ENCODE results near the gene FADS6.

The FADS6 gene

GRCh38 chr17:74881073-74881472 is 12.4 kb downstream of the FADS6 start:
- Histone ChIP-seq H3K27me3 (ENCODE audit: control insufficient read depth in 3 of 3, insufficient read depth in 3 of 3, low read depth in 1 of 3, low read length in 3 of 3) (peaks cover 0 to 65% (median 0%) of the 10 kb centered on the region in 3 experiments), H3K4me1 (ENCODE audit: control insufficient read depth in 2 of 2, insufficient read depth in 1 of 2, low read depth in 1 of 2, low read length in 2 of 2) (peaks cover 0 to 7% of the 10 kb centered on the region in 2 donors), H3K9me3 (replicated peaks in 1 of 2; ENCODE audit: control insufficient read depth in 2 of 2, insufficient read depth in 1 of 2, low read depth in 1 of 2, low read length in 2 of 2) (no peaks in the 10 kb centered on the region), H3K4me3 (ENCODE audit: low read length in 2 of 2) (no peak overlapping the region), H3K23ac (ENCODE audit: low read depth, low read length, poor library complexity) (no peak overlapping the region), H3K4ac (ENCODE audit: low read length) (no peak overlapping the region), H3K4me2 (ENCODE audit: insufficient read depth, low read length, poor library complexity, severe bottlenecking) (no peak overlapping the region), H3K9ac (ENCODE audit: low read depth, low read length, poor library complexity) (no peak overlapping the region), H2BK15ac (ENCODE audit: low read length) (no peak overlapping the region), H2AK5ac (ENCODE audit: low read depth, low read length) (no peak overlapping the region), H3K36me3 (replicated peaks in 1 of 2; ENCODE audit: control insufficient read depth in 2 of 2, insufficient read depth in 2 of 2, low read length in 2 of 2) (no peaks in the 10 kb centered on the region), H2BK120ac (ENCODE audit: low read depth, low read length) (no peak overlapping the region), H2BK12ac (ENCODE audit: low read length) (no peak overlapping the region), H2BK5ac (ENCODE audit: low read length) (no peak overlapping the region), H2AFZ (ENCODE audit: low read length) (no peak overlapping the region), H3K27ac (replicated peaks; ENCODE audit: low read length) (no peak overlapping the region), H3K79me1 (ENCODE audit: low read depth, low read length) (no peaks in the 10 kb centered on the region), H3K18ac (ENCODE audit: low read length) (no peak overlapping the region), H4K91ac (ENCODE audit: low read depth, low read length, poor library complexity) (no peak overlapping the region), H3K14ac (ENCODE audit: low read length) (peak overlapping the region; percentile 63), H4K8ac (ENCODE audit: low read depth, low read length) (no peak overlapping the region)
- no peak for DNase-seq (ENCODE audit: low spot score)
- WGBS, 2 donors (ENCODE audit: extremely low coverage in 2 of 2, insufficient read length in 2 of 2, insufficient replicate concordance in 1 of 2) = no CpG with 5 or more reads among the region's 11 CpGs

GRCh38 chr17:74879308-74879707 is 14.1 kb downstream of the FADS6 start:
- no peaks in the 10 kb centered on the region for H3K36me3 ChIP-seq (replicated peaks in 1 of 2; ENCODE audit: control insufficient read depth in 2 of 2, insufficient read depth in 2 of 2, low read length in 2 of 2)
- H2BK120ac ChIP-seq (ENCODE audit: low read depth, low read length) = no peak overlapping the region
- H2BK5ac ChIP-seq (ENCODE audit: low read length) = no peak overlapping the region
- no peak for DNase-seq (ENCODE audit: low spot score)
- no CpG with 5 or more reads among the region's 16 CpGs for WGBS, 2 donors (ENCODE audit: extremely low coverage in 2 of 2, insufficient read length in 2 of 2, insufficient replicate concordance in 1 of 2)
- no peak overlapping the region for H3K27ac ChIP-seq (replicated peaks; ENCODE audit: low read length)
- no peak overlapping the region for H2BK12ac ChIP-seq (ENCODE audit: low read length)
- no peak overlapping the region for H3K4ac ChIP-seq (ENCODE audit: low read length)
- no peak overlapping the region for H3K4me3 ChIP-seq (ENCODE audit: low read length in 2 of 2)
- H3K18ac ChIP-seq (ENCODE audit: low read length) = no peak overlapping the region
- H3K23ac ChIP-seq (ENCODE audit: low read depth, low read length, poor library complexity) = no peak overlapping the region
- H2AK5ac ChIP-seq (ENCODE audit: low read depth, low read length) = no peak overlapping the region
- H4K8ac ChIP-seq (ENCODE audit: low read depth, low read length) = no peak overlapping the region
- H4K91ac ChIP-seq (ENCODE audit: low read depth, low read length, poor library complexity) = no peak overlapping the region
- no peaks in the 10 kb centered on the region for H3K79me1 ChIP-seq (ENCODE audit: low read depth, low read length)
- H3K9me3 ChIP-seq (replicated peaks in 1 of 2; ENCODE audit: control insufficient read depth in 2 of 2, insufficient read depth in 1 of 2, low read depth in 1 of 2, low read length in 2 of 2) = no peaks in the 10 kb centered on the region
- H3K9ac ChIP-seq (ENCODE audit: low read depth, low read length, poor library complexity) = no peak overlapping the region
- no peak overlapping the region for H3K14ac ChIP-seq (ENCODE audit: low read length)
- no peak overlapping the region for H2BK15ac ChIP-seq (ENCODE audit: low read length)
- no peak overlapping the region for H2AFZ ChIP-seq (ENCODE audit: low read length)
- H3K4me2 ChIP-seq (ENCODE audit: insufficient read depth, low read length, poor library complexity, severe bottlenecking) = no peak overlapping the region
- H3K4me1 ChIP-seq (ENCODE audit: control insufficient read depth in 2 of 2, insufficient read depth in 1 of 2, low read depth in 1 of 2, low read length in 2 of 2) = peaks cover 0 to 7% of the 10 kb centered on the region in 2 donors
- peaks cover 0 to 69% (median 0%) of the 10 kb centered on the region in 3 experiments for H3K27me3 ChIP-seq (ENCODE audit: control insufficient read depth in 3 of 3, insufficient read depth in 3 of 3, low read depth in 1 of 3, low read length in 3 of 3)

GRCh38 chr17:74878658-74879057 is 14.8 kb downstream of the FADS6 start:
- Histone ChIP-seq H3K4me1 (ENCODE audit: control insufficient read depth in 2 of 2, insufficient read depth in 1 of 2, low read depth in 1 of 2, low read length in 2 of 2) (peaks cover 4 to 9% of the 10 kb centered on the region in 2 donors), H2BK5ac (ENCODE audit: low read length) (no peak overlapping the region), H3K36me3 (replicated peaks in 1 of 2; ENCODE audit: control insufficient read depth in 2 of 2, insufficient read depth in 2 of 2, low read length in 2 of 2) (no peaks in the 10 kb centered on the region), H3K14ac (ENCODE audit: low read length) (no peak overlapping the region), H3K79me1 (ENCODE audit: low read depth, low read length) (no peaks in the 10 kb centered on the region), H4K8ac (ENCODE audit: low read depth, low read length) (no peak overlapping the region), H4K91ac (ENCODE audit: low read depth, low read length, poor library complexity) (no peak overlapping the region), H2AK5ac (ENCODE audit: low read depth, low read length) (peak overlapping the region; percentile 43), H2BK15ac (ENCODE audit: low read length) (peak overlapping the region; percentile 14), H2AFZ (ENCODE audit: low read length) (no peak overlapping the region), H3K4ac (ENCODE audit: low read length) (no peak overlapping the region), H3K18ac (ENCODE audit: low read length) (no peak overlapping the region), H3K27ac (replicated peaks; ENCODE audit: low read length) (no peak overlapping the region), H3K23ac (ENCODE audit: low read depth, low read length, poor library complexity) (no peak overlapping the region), H3K4me3 (ENCODE audit: low read length in 2 of 2) (no peak overlapping the region), H2BK12ac (ENCODE audit: low read length) (no peak overlapping the region), H3K4me2 (ENCODE audit: insufficient read depth, low read length, poor library complexity, severe bottlenecking) (no peak overlapping the region), H3K27me3 (ENCODE audit: control insufficient read depth in 3 of 3, insufficient read depth in 3 of 3, low read depth in 1 of 3, low read length in 3 of 3) (peaks cover 0 to 65% (median 0%) of the 10 kb centered on the region in 3 experiments), H3K9ac (ENCODE audit: low read depth, low read length, poor library complexity) (no peak overlapping the region), H3K9me3 (replicated peaks in 1 of 2; ENCODE audit: control insufficient read depth in 2 of 2, insufficient read depth in 1 of 2, low read depth in 1 of 2, low read length in 2 of 2) (no peaks in the 10 kb centered on the region), H2BK120ac (ENCODE audit: low read depth, low read length) (no peak overlapping the region)
- WGBS, 2 donors (ENCODE audit: extremely low coverage in 2 of 2, insufficient read length in 2 of 2, insufficient replicate concordance in 1 of 2) = no CpG with 5 or more reads among the region's 2 CpGs
- no peak for DNase-seq (ENCODE audit: low spot score)

- no peaks in the 10 kb centered on the region for H3K9me3 ChIP-seq (replicated peaks in 1 of 2; ENCODE audit: control insufficient read depth in 2 of 2, insufficient read depth in 1 of 2, low read depth in 1 of 2, low read length in 2 of 2)
- peak overlapping the region; percentile 14 for H2BK15ac ChIP-seq (ENCODE audit: low read length)
- no peak overlapping the region for H3K18ac ChIP-seq (ENCODE audit: low read length)
- no peak overlapping the region for H3K4me3 ChIP-seq (ENCODE audit: low read length in 2 of 2)
- peak overlapping the region; percentile 34 for H3K23ac ChIP-seq (ENCODE audit: low read depth, low read length, poor library complexity)
- no peak overlapping the region for H3K4me2 ChIP-seq (ENCODE audit: insufficient read depth, low read length, poor library complexity, severe bottlenecking)
- H3K79me1 ChIP-seq (ENCODE audit: low read depth, low read length) = no peaks in the 10 kb centered on the region
- peaks cover 4 to 8% of the 10 kb centered on the region in 2 donors for H3K4me1 ChIP-seq (ENCODE audit: control insufficient read depth in 2 of 2, insufficient read depth in 1 of 2, low read depth in 1 of 2, low read length in 2 of 2)
- H4K91ac ChIP-seq (ENCODE audit: low read depth, low read length, poor library complexity) = no peak overlapping the region
- no peak overlapping the region for H3K27ac ChIP-seq (replicated peaks; ENCODE audit: low read length)
- no peak overlapping the region for H2BK12ac ChIP-seq (ENCODE audit: low read length)
- H2BK5ac ChIP-seq (ENCODE audit: low read length) = no peak overlapping the region
- no peak overlapping the region for H3K14ac ChIP-seq (ENCODE audit: low read length)
- peak overlapping the region; percentile 43 for H2AK5ac ChIP-seq (ENCODE audit: low read depth, low read length)
- no peak for DNase-seq (ENCODE audit: low spot score)
- H2AFZ ChIP-seq (ENCODE audit: low read length) = no peak overlapping the region
- peak overlapping the region; percentile 9 for H3K9ac ChIP-seq (ENCODE audit: low read depth, low read length, poor library complexity)
- peaks cover 0 to 59% (median 0%) of the 10 kb centered on the region in 3 experiments for H3K27me3 ChIP-seq (ENCODE audit: control insufficient read depth in 3 of 3, insufficient read depth in 3 of 3, low read depth in 1 of 3, low read length in 3 of 3)
- H2BK120ac ChIP-seq (ENCODE audit: low read depth, low read length) = no peak overlapping the region
- no peak overlapping the region for H3K4ac ChIP-seq (ENCODE audit: low read length)
- no peaks in the 10 kb centered on the region for H3K36me3 ChIP-seq (replicated peaks in 1 of 2; ENCODE audit: control insufficient read depth in 2 of 2, insufficient read depth in 2 of 2, low read length in 2 of 2)
- no peak overlapping the region for H4K8ac ChIP-seq (ENCODE audit: low read depth, low read length)
- WGBS, 2 donors (ENCODE audit: extremely low coverage in 2 of 2, insufficient read length in 2 of 2, insufficient replicate concordance in 1 of 2) = no CpG with 5 or more reads among the region's 19 CpGs
Observed at GRCh38 chr17:74877592-74878548, 15.6 kb downstream of the FADS6 start.

All from neuronal stem cell (in vitro differentiated cells).